Iris pigment epithelial cell (primary cell): ENCODE results near the gene SP4.
A peak's percentile ranks its signal among the peaks of the same experiment; 100 is the strongest.
"Not testable (repeated sequence)": the region's sequence is repeated elsewhere in the genome, so short reads cannot be mapped to it uniquely, and the experiment has no call there.

Experiments
- DNase-seq: peaks from one replicate; pipeline ENCODE4 v3.0.0-alpha.2; 2011; ENCODE audit warnings: low read depth

Gene SP4

GRCh38 chr7:21526007-21526406, 98.1 kb downstream of the SP4 start:
- DNase-seq: peak; percentile 9

- no peak for DNase-seq
Observed at GRCh38 chr7:21526448-21526847, 98.6 kb downstream of the SP4 start.

- DNase-seq: not testable (repeated sequence)
Observed at GRCh38 chr7:21532485-21532884, 104.6 kb downstream of the SP4 start.

GRCh38 chr7:21533646-21534045, 105.8 kb downstream of the SP4 start:
- not testable (repeated sequence) for DNase-seq

GRCh38 chr7:21536445-21537118, 108.7 kb downstream of the SP4 start:
- not testable (repeated sequence) for DNase-seq

GRCh38 chr7:21538936-21539495, 111.1 kb downstream of the SP4 start:
- DNase-seq: no peak

- peak; percentile 40 for DNase-seq
Observed at GRCh38 chr7:21542891-21543527, 115.1 kb downstream of the SP4 start, which contains the start of gene DNAH11. TSS of gene DNAH11 (plus strand) at chr7:21543039. CDS start at chr7:21543246, 207 bp downstream.

GRCh38 chr7:21543528-21544302, 115.8 kb downstream of the SP4 start:
- DNase-seq: peak; percentile 11

GRCh38 chr7:21544303-21544656, 116.4 kb downstream of the SP4 start:
- DNase-seq: no peak

GRCh38 chr7:21544715-21545114, 116.8 kb downstream of the SP4 start:
- peak; percentile 21 for DNase-seq

- DNase-seq: no peak
Observed at GRCh38 chr7:21547501-21547900, 119.6 kb downstream of the SP4 start.

- no peak for DNase-seq
Observed at GRCh38 chr7:21548491-21548890, 120.6 kb downstream of the SP4 start.

- no peak for DNase-seq
Observed at GRCh38 chr7:21550076-21550475, 122.2 kb downstream of the SP4 start.

GRCh38 chr7:21550821-21551531, 123.1 kb downstream of the SP4 start:
- no peak for DNase-seq

GRCh38 chr7:21562385-21562784, 134.5 kb downstream of the SP4 start:
- no peak for DNase-seq
